Globus pallidus (tissue), 1 donor: ENCODE measurements around the gene EDARADD.
"Not testable (repeated sequence)": the region's sequence is repeated elsewhere in the genome, so short reads cannot be mapped to it uniquely, and the experiment has no call there.

ENCODE experiments used
- DNase-seq: peaks from one replicate; pipeline ENCODE4 v3.0.0-alpha.2; 2015; ENCODE audit warnings: low spot score

EDARADD gene

GRCh38 chr1:236393681-236394481, at the start of gene EDARADD:
TSS of gene EDARADD (plus strand) at chr1:236394286. CDS start at chr1:236394445, 159 bp downstream.
- no peak for DNase-seq

- no peak for DNase-seq
These were observed 48.4 kb upstream of the EDARADD start for GRCh38 chr1:236345728-236346127.

GRCh38 chr1:236348071-236348470, 46.0 kb upstream of the EDARADD start:
- DNase-seq, result no peak

- no peak for DNase-seq
These were observed 43.8 kb upstream of the EDARADD start for GRCh38 chr1:236350308-236350707.

GRCh38 chr1:236351875-236352573, 42.1 kb upstream of the EDARADD start:
- no peak for DNase-seq

GRCh38 chr1:236352747-236353146, 41.3 kb upstream of the EDARADD start:
- not testable (repeated sequence) for DNase-seq

GRCh38 chr1:236353813-236354212, 40.3 kb upstream of the EDARADD start:
- no peak for DNase-seq

- no peak for DNase-seq
These were observed 39.5 kb upstream of the EDARADD start for GRCh38 chr1:236354330-236355147.

- no peak for DNase-seq
These were observed 37.9 kb upstream of the EDARADD start for GRCh38 chr1:236356141-236356540.

- DNase-seq, result no peak
These were observed 32.0 kb upstream of the EDARADD start for GRCh38 chr1:236361909-236362590.

- no peak for DNase-seq
These were observed 30.8 kb upstream of the EDARADD start for GRCh38 chr1:236363237-236363636.

GRCh38 chr1:236365999-236366570, 28.0 kb upstream of the EDARADD start:
- no peak for DNase-seq

GRCh38 chr1:236366681-236367080, 27.4 kb upstream of the EDARADD start:
- not testable (repeated sequence) for DNase-seq

GRCh38 chr1:236370420-236370819, 23.7 kb upstream of the EDARADD start:
- DNase-seq, result no peak

GRCh38 chr1:236371083-236371482, 23.0 kb upstream of the EDARADD start:
- DNase-seq, result no peak

GRCh38 chr1:236377832-236378535, 16.1 kb upstream of the EDARADD start:
- no peak for DNase-seq

- DNase-seq, result no peak
These were observed 12.4 kb upstream of the EDARADD start for GRCh38 chr1:236381565-236382158.

GRCh38 chr1:236388332-236388731, 5.8 kb upstream of the EDARADD start:
- no peak for DNase-seq

GRCh38 chr1:236389253-236389652, 4.8 kb upstream of the EDARADD start:
- DNase-seq, result no peak

- DNase-seq, result no peak
These were observed 3.1 kb upstream of the EDARADD start for GRCh38 chr1:236391008-236391407.
